Amygdala (tissue), 56 donors: ENCODE results near the gene GFAP.
"Not testable (repeated sequence)": the region's sequence is repeated elsewhere in the genome, so short reads cannot be mapped to it uniquely, and the experiment has no call there.

Experiments used
- DNase-seq, 56 donors: peaks; one replicate each; lab custom pipeline; 2025; lab: John Stamatoyannopoulos, UW

The GFAP gene

GRCh38 chr17:44915321-44915726 is at the start of gene GFAP:
Gene GFAP, minus strand, starts transcription at chr17:44915500. Its CDS starts 14 bp downstream, at chr17:44915486.
- peak in 33 of 56 donors; percentile 19 to 79 (median 55) for DNase-seq

- no peak for DNase-seq
Observed at GRCh38 chr17:44961921-44962350, 46.6 kb upstream of the GFAP start.

GRCh38 chr17:44960691-44961090 is 45.4 kb upstream of the GFAP start:
- no peak for DNase-seq

GRCh38 chr17:44959821-44960531 is 44.7 kb upstream of the GFAP start:
- peak in 3 of 56 donors; percentile 25 to 39 (median 34) for DNase-seq

- peak in 21 of 56 donors; percentile 8 to 59 (median 25) for DNase-seq
Observed at GRCh38 chr17:44956998-44957981, 42.0 kb upstream of the GFAP start.

- DNase-seq, result no peak
Observed at GRCh38 chr17:44955674-44956425, 40.5 kb upstream of the GFAP start.

- no peak for DNase-seq
Observed at GRCh38 chr17:44952946-44953475, 37.7 kb upstream of the GFAP start.

GRCh38 chr17:44948315-44948795 is 33.1 kb upstream of the GFAP start:
- DNase-seq, result no peak

- DNase-seq, result peak; percentile 19 to 94 (median 74)
Observed at GRCh38 chr17:44947461-44948314, 32.4 kb upstream of the GFAP start, which contains the start of gene KIF18B. Gene KIF18B, minus strand, starts transcription at chr17:44947773. Its CDS starts 11,429 bp downstream, at chr17:44936344.

- not testable (repeated sequence) for DNase-seq
Observed at GRCh38 chr17:44945652-44946051, 30.4 kb upstream of the GFAP start.

- peak in 1 of 56 donors; percentile 10 for DNase-seq
Observed at GRCh38 chr17:44942456-44942855, 27.2 kb upstream of the GFAP start.

- no peak for DNase-seq
Observed at GRCh38 chr17:44941712-44942331, 26.5 kb upstream of the GFAP start.

- no peak for DNase-seq
Observed at GRCh38 chr17:44940768-44941167, 25.5 kb upstream of the GFAP start.

- no peak for DNase-seq
Observed at GRCh38 chr17:44940317-44940716, 25.0 kb upstream of the GFAP start.

GRCh38 chr17:44935116-44935515 is 19.8 kb upstream of the GFAP start:
- DNase-seq, result no peak

- no peak for DNase-seq
Observed at GRCh38 chr17:44934745-44935105, 19.4 kb upstream of the GFAP start.

- no peak for DNase-seq
Observed at GRCh38 chr17:44933824-44934744, 18.8 kb upstream of the GFAP start.

- DNase-seq, result no peak
Observed at GRCh38 chr17:44932787-44933097, 17.4 kb upstream of the GFAP start.
